NCI-H1694 treated with DMSO at 0.1 percent for 48 hours (cell line): ENCODE results near the gene FAM171A1.
"Not testable (repeated sequence)": the region's sequence is repeated elsewhere in the genome, so short reads cannot be mapped to it uniquely, and the experiment has no call there.

Experiments
- DNase-seq: peaks from one replicate; lab custom pipeline; 2025; lab: John Stamatoyannopoulos, UW

FAM171A1 gene

DNA sequence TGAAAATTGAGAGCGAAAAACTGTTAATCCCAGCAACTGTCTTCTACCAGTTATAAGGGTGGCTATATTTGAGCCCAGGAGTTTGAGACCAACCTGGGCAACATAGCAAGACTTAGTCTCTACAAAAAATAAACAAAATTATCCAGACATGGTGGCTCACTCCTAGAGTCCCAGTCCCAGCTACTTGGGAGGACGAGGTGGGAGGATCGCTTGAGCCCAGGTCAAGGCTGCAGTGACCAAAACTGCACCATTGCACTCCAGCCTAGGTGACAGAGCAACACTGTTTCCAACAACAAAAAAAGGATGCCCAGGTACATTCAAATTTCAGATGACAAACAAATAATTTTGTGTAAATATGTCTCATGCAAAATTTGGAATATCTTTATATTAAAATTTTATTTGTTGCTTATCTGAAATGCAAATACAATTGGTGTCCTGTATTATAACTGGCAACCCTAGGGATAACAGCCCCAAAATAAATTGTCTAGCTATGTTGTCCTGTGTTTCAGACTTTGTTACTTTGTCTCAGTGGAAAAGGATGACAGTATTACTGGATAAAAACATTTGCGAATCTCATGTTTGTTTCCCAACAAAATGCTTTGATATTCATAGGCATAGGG, 26.7 kb downstream of the FAM171A1 start:
- DNase-seq, result no peak

- DNase-seq, result no peak
These were observed 28.1 kb downstream of the FAM171A1 start for GRCh38 chr10:15342970-15343369.

DNA sequence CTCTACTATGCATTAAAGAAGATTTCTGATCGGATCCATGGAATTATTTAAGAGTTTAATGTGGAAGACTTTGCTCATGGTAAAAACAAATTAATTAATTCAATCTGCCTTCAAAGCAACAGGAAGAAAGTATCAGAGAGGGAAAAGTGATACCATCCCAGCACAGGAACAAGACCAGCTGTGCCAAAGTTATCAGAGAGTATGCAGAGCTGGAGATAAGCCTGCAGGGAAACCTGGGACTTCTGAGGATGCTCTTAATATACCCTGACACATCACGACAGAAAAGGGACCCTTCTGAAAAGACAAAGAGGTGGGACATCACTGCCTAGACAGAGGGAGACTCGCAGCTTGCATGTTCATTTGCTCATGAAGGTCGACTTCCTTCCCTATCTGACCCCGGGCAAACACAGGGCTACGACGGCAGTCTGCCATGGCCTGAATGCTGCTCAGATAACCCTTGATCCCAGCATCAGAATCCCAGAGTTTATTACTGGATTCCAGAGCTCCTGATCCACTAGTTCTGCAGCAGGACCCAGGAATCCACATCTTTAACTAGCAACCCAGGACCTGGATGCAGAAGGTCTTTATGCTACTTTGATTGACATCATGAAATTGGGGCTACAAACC, 29.5 kb downstream of the FAM171A1 start:
- no peak for DNase-seq

DNA sequence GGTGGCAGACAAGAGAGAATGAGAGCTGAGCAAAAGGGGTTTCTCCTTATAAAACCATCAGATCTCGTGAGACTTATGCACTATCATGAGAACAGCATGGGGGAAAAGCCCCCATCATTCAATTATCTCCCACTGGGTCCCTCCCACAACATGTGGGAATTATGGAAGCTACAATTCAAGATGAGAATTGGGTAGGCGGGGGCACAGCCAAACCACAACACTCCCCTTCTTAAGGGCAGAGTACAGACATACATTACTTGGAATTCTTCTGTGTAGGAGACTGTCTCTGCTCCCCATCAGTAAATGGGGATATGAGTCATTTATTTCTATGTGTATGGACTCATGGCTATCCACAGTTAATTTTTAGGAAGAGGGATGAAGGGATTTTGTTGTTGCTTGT, 31.2 kb downstream of the FAM171A1 start:
- DNase-seq, result no peak

DNA sequence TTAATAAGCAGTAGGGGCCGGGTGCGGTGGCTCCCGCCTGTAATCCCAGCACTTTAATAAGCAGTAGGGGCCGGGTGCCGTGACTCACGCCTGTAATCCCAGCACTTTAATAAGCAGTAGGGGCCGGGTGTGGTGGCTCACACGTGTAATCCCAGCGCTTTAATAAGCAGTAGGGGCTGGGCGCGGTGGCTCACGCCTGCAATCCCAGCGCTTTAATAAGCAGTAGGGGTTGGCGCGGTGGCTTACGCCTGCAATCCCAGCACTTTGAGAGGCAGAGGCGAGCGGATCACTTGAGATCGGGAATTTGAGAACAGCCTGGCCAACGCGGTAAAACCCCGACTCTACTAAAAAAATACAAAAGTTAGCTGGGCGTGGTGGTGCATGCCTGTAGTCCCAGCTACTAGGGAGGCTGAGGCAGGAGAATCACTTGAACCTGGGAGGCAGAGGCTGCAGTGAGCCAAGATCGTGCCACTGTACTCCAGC, 33.6 kb downstream of the FAM171A1 start:
- not testable (repeated sequence) for DNase-seq

GRCh38 chr10:15336211-15336610, 34.9 kb downstream of the FAM171A1 start:
- DNase-seq, result no peak

DNA sequence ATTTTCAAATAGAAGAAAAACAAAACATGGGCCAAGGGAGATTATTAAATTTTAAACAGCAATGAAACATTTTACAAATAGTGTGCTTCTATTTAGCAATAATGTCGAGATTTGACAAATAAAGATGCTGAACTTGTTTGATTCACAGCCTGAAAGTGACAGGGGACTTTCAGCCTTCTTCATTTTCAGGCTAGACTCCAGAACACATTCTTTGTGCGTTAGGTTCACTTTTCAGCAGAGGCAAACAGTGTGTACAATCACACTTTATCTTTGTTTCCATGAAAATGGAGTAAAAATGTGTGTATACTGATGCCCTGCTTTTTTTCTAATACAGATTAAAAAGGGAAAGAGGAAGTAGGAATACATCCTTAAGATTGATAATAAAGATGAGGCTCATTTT, 35.6 kb downstream of the FAM171A1 start:
- no peak for DNase-seq

DNA sequence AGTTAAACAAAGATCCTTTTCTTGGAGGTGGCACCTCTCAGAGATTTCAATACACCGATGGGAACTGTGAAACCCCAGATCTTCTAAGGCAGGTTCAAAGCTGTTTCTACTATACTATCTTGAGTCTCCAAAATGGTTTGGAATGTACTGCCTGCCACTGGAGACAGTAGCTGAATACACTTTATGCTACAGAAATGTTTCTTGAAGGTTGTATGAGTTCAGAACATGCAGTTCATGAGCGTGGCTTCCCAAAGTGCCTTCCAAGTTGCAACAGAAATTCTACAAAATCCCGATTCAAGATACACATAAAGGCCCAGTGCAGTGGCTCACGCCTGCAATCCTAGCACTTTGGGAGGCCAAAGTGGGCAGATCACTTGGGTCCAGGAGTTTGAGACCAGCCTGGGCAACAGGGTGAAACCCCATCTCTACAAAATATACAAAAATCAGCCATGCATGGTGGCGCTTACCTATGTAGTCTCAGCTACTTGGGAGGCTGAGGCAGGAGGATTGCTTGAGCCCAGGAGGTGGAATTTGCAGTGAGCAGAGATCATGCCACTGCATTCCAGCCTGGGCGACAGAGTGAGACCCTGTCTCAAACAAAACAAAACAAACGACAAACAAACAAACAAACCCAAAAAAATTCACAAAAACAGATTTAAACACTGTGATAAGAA, 36.3 kb downstream of the FAM171A1 start:
- no peak for DNase-seq

DNA sequence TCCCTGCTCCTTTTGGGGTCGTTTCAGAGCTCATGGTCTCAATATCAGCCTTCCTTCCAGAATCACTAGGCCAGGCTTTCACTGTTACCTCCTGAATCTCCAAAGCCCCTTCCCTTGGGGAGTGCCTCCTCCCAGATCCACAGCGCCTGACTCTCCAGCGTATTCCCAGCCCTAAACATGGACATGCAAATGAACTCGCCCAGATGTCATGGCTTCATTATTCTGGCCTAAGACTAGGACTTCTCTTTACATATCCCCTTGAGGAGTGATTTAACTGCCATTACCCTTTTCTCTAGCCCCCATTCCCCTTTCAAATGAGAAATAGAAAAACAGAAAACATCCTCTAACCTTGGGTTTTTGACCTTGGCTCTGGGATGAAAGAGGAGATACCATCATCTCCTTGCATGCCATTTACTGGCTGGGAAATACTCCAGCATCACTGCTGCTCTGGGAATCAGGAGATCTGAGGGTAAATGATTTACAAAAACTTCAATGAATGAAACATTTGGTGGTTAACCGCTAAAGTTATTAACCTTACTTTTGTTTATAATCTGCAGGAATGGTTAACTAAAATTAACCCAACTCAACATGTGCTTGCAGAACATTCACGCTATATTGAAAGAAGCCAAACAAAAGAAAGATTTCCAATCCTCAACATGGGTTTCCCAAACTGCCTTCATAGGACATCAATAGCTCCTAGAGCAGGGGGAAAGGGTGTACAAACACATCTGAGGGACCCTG, 37.0 kb downstream of the FAM171A1 start:
- DNase-seq, result no peak

DNA sequence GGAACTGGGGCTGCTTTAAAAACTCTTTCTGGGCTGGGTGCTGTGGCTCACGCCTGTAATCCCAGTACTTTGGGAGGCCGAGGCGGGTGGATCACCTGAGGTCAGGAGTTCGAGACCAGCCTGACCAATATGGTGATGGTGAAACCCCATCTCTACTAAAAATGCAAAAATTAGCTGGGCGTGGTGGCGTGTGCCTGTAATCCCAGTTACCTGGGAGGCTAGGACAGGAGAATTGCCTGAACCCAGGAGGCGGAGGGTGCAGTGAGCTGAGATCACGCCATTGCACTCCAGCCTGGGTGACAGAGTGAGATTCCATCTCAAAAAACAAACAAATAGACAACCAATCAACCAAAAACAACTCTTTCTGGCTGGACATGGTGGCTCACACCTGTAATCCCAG, 37.9 kb downstream of the FAM171A1 start:
- DNase-seq, result not testable (repeated sequence)

DNA sequence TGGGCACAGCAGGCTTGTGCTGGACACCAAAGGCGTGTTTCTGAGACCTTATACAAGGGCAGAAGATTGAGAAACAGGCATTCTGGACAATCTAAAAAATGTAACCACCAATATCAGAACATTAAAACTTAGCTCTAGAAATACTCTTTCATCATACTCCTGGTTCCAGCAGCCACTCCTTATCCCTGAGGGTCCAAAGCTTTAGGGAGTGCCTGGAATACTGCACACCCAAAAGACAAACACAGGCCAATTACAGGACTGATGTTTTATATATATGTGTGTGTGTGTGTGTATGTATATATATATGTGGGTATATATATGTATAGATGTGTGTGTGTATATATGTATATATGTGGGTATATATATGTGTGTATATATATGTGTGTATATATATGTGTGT, 39.6 kb downstream of the FAM171A1 start:
- no peak for DNase-seq

- DNase-seq, result no peak
These were observed 41.7 kb downstream of the FAM171A1 start for GRCh38 chr10:15329437-15329836.

DNA sequence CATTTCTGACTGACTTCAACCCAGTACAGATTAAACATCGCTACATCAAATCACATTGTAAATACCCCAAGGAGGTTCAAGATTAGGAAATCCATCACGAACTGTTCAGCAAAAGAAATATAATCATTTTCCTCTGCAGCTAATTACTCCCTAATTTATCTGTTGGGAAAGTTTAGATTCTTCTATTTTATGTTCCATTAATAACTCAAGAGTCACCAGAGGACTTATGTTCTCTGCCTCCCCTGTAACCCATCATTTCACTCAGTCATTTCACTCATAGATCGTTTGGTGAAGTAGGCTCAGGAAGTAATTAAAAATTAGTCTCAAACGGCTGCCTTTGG, 45.2 kb downstream of the FAM171A1 start:
- no peak for DNase-seq

DNA sequence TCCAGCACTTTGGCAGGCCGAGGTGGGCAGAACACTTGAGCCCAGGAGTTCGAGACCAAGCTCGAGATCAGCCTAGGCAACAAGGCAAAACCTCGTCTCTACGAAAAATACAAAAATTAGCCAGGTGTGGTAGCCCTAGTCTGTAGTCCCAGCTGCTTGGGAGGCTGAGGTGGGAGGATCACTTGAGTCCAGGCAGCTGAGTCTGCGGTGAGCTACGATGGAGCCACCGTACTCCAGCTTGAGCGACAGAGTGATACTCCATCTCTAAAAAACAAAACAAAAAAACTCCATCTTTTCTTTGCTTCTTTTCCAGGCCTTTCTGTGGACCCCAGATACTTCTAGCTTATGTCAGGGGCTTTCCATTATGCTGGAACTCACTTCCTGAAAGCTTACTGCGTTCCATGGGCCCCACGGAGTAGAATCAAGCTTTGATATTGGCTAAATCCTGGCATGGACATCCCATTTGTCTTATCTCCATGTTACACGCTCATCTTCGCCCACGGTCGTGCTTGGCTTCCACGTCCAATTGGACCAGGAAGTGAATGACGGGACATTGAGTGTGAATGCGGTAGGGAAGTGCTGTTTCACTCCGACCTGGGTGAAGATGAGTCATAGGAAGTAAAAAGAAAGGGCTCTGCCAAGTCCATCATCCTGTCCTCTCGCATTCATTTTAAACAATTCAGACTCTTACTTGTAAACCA, 45.7 kb downstream of the FAM171A1 start:
- no peak for DNase-seq

DNA sequence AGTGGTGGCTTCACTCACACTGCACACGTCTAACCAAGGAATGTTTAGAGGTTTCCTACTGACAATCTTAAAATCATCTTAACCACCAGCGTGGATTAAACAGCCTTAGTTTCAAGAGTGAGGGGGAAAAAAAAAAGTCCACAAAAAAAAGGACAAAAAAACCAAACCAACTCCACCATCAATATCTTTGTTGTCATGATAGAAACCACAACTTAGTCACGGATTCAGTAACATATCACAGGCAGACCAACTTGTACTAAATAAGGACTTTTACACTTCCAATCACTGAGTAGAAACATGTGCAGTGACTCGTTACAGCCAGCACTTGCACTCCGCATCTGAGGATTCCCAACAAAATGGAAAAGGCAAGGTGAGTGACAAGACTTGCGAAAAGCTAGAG, 46.5 kb downstream of the FAM171A1 start:
- DNase-seq, result no peak

DNA sequence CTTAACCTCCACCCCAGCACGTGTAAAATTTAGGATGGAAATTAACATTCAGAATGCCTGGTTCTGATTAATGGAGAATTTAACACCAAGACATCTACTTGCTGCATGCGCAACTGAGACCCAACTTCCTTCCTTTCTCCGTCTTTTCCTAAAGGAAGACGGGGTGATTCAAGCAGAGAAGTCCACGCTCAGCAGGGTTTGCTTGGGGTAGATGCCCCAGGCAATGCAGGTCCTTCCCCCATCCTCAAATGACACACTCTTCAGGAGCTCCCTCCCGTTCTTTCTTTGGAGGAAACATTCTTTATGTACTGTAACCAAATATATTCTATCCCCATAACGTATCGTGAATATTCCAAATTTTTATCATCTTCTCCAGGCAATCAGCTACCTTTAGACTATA, 47.0 kb downstream of the FAM171A1 start:
- no peak for DNase-seq

GRCh38 chr10:15322356-15322755, 48.7 kb downstream of the FAM171A1 start:
- DNase-seq, result no peak

DNA sequence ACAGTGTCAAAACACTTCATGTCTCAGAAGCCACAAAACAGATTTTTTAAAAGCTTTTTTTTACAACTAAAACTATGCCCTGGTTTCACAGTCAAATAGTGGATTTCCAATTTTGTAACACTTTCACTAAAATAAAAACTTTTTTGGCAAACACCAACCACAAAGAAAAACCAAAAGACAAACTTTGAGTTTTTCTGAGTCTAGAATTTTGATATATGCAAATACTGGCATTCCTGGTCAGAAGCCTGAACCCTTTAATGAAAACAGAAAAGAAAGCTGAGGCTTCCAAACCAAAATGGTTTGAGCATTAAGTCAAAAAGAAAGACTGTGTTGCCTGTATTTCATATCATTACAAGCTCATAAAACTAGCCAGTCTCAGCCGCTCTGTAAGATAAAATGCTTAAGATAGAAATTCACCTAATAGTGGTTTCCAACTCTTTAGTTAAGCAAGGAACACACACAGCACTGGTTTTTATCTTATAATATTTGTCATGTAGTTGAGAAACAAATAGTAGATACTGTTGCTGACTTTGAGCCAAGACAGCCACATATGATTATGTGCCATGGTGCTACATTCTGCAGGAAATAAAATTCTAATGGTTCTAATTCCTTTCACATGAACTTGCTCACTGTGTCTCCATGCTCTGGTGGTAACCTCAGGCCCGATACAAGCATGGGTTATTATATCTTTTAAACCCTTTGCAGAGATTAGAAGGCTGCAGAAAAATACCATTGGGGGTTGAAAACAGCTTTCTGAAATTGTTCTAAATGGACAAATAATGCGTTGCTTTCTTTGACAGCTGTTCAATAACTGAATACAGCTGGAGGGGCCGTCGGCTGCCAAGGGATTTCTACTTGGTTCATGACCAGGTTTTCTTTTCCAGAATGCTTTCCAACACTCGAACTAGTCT, 49.4 kb downstream of the FAM171A1 start:
- peak; percentile 8 for DNase-seq

DNA sequence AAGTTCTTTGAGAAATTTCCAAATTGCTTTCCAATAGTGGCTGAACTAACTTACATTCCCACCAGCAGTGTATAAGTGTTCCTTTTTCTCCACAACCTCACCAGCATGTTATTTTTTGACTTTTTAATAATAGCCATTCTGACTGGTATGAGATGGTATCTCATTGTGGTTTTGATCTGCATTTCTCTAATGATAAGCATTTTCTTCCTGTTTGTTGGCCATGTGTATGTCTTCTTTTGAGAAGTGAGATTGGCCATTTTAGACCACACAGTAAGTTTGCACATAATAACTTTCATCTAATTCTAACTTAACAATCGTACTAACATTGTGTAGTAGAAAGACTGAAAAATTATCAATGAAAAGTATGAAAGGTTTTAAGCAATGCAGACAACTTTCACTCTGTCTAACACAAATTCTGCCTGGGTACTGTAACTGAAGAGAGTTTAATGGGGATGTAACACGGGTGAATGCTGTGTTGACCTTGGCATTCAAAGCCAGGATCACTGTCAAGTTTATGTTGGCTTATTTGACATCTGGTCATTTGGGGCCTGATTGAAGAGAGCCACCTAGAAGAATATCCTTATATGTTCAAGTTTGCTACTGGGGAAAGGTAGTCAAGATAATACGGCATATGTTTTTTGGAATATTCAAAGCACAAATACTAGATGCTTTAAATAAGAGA, 50.4 kb downstream of the FAM171A1 start:
- no peak for DNase-seq

- DNase-seq, result no peak
These were observed 51.0 kb downstream of the FAM171A1 start for GRCh38 chr10:15320118-15320517.
